H1 (cell line): ENCODE measurements around the gene SSR2. TPM values are rescaled to one million over a fixed set of nuclear protein-coding genes. Genes with fewer than 3 reads are reported as not detected.

Source experiments
- CTCF ChIA-PET: fragments of 300-600 bp; sonication (Branson Sonifier 250); formaldehyde crosslinking; loops from one replicate; lab custom pipeline; 2021; ENCODE audit not compliant: partially characterized antibody; lab: Charles Lee
- POLR2A ChIA-PET: fragments of 300-600 bp; sonication (Branson Sonifier 250); formaldehyde crosslinking; loops from one replicate; lab custom pipeline; 2021; ENCODE audit warnings: inconsistent platforms; ENCODE audit not compliant: partially characterized antibody; lab: Charles Lee
- DNase-seq, 2 experiments: peaks; one replicate each; pipeline versions ENCODE4 v3.0.0 to v3.0.0-alpha.2; 2010 to 2022; ENCODE audit warnings: low spot score in 2 of 2, low read depth in 1 of 2, mixed read lengths in 1 of 2
- FAIRE-seq: peaks from 2 replicates; lab custom pipeline; 2011; peaks lifted over from hg19 to GRCh38; lab: Jason Lieb, UNC
- H2AFZ ChIP-seq: 2 replicates; pipeline ENCODE4 v1.8.1; 2012; ENCODE audit warnings: low read length, inconsistent platforms
- H2AK5ac ChIP-seq: 2 replicates; pipeline ENCODE4 v1.6.1; 2013; ENCODE audit warnings: low read depth, low read length
- H2BK120ac ChIP-seq: replicated peaks from 2 replicates; pipeline ENCODE3; 2013; ENCODE audit warnings: low read depth, low read length, inconsistent platforms
- H2BK12ac ChIP-seq: 2 replicates; pipeline ENCODE4 v1.6.1; 2013; ENCODE audit warnings: low read depth, low read length
- H2BK15ac ChIP-seq: 2 replicates; pipeline ENCODE4 v1.6.1; 2013; ENCODE audit warnings: low read length
- H2BK20ac ChIP-seq: 2 replicates; pipeline ENCODE4 v1.6.1; 2013; ENCODE audit warnings: low read length
- H2BK5ac ChIP-seq: 2 replicates; pipeline ENCODE4 v1.6.1; 2013; ENCODE audit warnings: low read depth, low read length
- H3K14ac ChIP-seq: 2 replicates; pipeline ENCODE4 v1.6.1; 2013; ENCODE audit warnings: inconsistent platforms; ENCODE audit not compliant: insufficient read length
- H3K18ac ChIP-seq: 2 replicates; pipeline ENCODE4 v1.6.1; 2013; ENCODE audit warnings: low read length; ENCODE audit errors: extremely low read depth
- H3K23ac ChIP-seq: 2 replicates; pipeline ENCODE4 v1.6.1; 2013; ENCODE audit warnings: inconsistent platforms; ENCODE audit not compliant: insufficient read length
- H3K23me2 ChIP-seq: 2 replicates; pipeline ENCODE4 v1.6.1; 2013; ENCODE audit warnings: low read depth, low read length
- H3K27ac ChIP-seq: 2 replicates; pipeline ENCODE4 v1.6.1; 2011; ENCODE audit warnings: low read depth, low read length, inconsistent platforms
- H3K27me3 ChIP-seq, 4 experiments: replicated peaks in 1 of 4; 1 replicate in 1 of 4; 2 replicates in 3 of 4; pipeline versions ENCODE4 v1.6.1 to v1.8.1; 2011 to 2013; ENCODE audit warnings: low read length in 3 of 4, mild to moderate bottlenecking in 3 of 4, inconsistent platforms in 2 of 4, mixed read lengths in 2 of 4, moderate library complexity in 1 of 4; ENCODE audit not compliant: control insufficient read depth in 3 of 4, insufficient read depth in 3 of 4; ENCODE audit errors: extremely low read depth in 1 of 4
- H3K36me3 ChIP-seq, 4 experiments: 2 replicates each; pipeline versions ENCODE4 v1.6.1 to v1.8.1; 2011 to 2013; ENCODE audit warnings: mild to moderate bottlenecking in 4 of 4, low read length in 3 of 4, moderate library complexity in 2 of 4, control low read depth in 1 of 4, inconsistent platforms in 1 of 4; ENCODE audit not compliant: insufficient read depth in 4 of 4, control insufficient read depth in 2 of 4
- H3K4ac ChIP-seq: replicated peaks from 2 replicates; pipeline ENCODE3; 2013; ENCODE audit warnings: low read length, low read depth, mixed read lengths, inconsistent platforms; ENCODE audit not compliant: insufficient read length
- H3K4me1 ChIP-seq, 4 experiments: replicated peaks in 1 of 4; 1 replicate in 1 of 4; 2 replicates in 3 of 4; pipeline versions ENCODE4 v1.6.1 to v1.8.1; 2011 to 2013; ENCODE audit warnings: low read length in 3 of 4, inconsistent platforms in 2 of 4, mixed read lengths in 1 of 4; ENCODE audit not compliant: insufficient read depth in 4 of 4, control insufficient read depth in 3 of 4
- H3K4me2 ChIP-seq, 2 experiments: 2 replicates each; pipeline versions ENCODE4 v1.6.1 to v1.8.1; 2011 to 2013; ENCODE audit warnings: low read depth in 2 of 2, low read length in 2 of 2, control low read depth in 1 of 2, inconsistent platforms in 1 of 2, mild to moderate bottlenecking in 1 of 2; ENCODE audit not compliant: insufficient read depth in 1 of 2
- H3K4me3 ChIP-seq, 4 experiments: fragments of 200-600, 300-600 bp in 1 of 4; sonication (generic), shearing (Covaris generic), sonication (Bioruptor Twin) in 1 of 4; 2 replicates each; pipeline versions ENCODE4 v1.5.1 to v1.8.1; 2011 to 2016; ENCODE audit warnings: low read length in 4 of 4, low read depth in 3 of 4, control low read depth in 2 of 4, inconsistent platforms in 2 of 4, mild to moderate bottlenecking in 2 of 4, mixed read lengths in 1 of 4, moderate library complexity in 1 of 4; ENCODE audit not compliant: insufficient read depth in 2 of 4; ENCODE audit errors: extremely low read depth in 1 of 4
- H3K56ac ChIP-seq: replicated peaks from 2 replicates; pipeline ENCODE3; 2013; ENCODE audit warnings: low read depth, mild to moderate bottlenecking, mixed read lengths, low read length, inconsistent platforms; ENCODE audit not compliant: insufficient read length
- H3K79me1 ChIP-seq: 2 replicates; pipeline ENCODE4 v1.6.1; 2013; ENCODE audit warnings: low read depth, low read length, control low read depth
- H3K79me2 ChIP-seq, 2 experiments: 2 replicates each; pipeline versions ENCODE4 v1.6.1 to v1.8.1; 2012 to 2013; ENCODE audit warnings: low read length in 2 of 2, mild to moderate bottlenecking in 2 of 2, inconsistent platforms in 1 of 2; ENCODE audit not compliant: insufficient read depth in 2 of 2, control insufficient read depth in 1 of 2
- H3K9ac ChIP-seq, 4 experiments: replicated peaks in 1 of 4; 1 replicate in 1 of 4; 2 replicates in 3 of 4; pipeline versions ENCODE4 v1.6.1 to v1.8.1; 2011 to 2013; ENCODE audit warnings: low read depth in 3 of 4, low read length in 3 of 4, control low read depth in 2 of 4, mild to moderate bottlenecking in 2 of 4, moderate library complexity in 2 of 4, inconsistent platforms in 1 of 4; ENCODE audit errors: extremely low read depth in 1 of 4
- H3K9me3 ChIP-seq, 2 experiments: 2 replicates each; pipeline versions ENCODE4 v1.6.1 to v1.8.1; 2012 to 2013; ENCODE audit warnings: mild to moderate bottlenecking in 2 of 2, moderate library complexity in 2 of 2, control low read depth in 1 of 2, inconsistent platforms in 1 of 2, low read depth in 1 of 2, low read length in 1 of 2, mixed read lengths in 1 of 2; ENCODE audit not compliant: insufficient read depth in 2 of 2
- H4K20me1 ChIP-seq, 2 experiments: replicated peaks in 1 of 2; 2 replicates each; pipeline versions ENCODE3 to v1.8.1; 2011 to 2013; ENCODE audit warnings: inconsistent platforms in 2 of 2, low read length in 2 of 2, mild to moderate bottlenecking in 1 of 2; ENCODE audit not compliant: insufficient read depth in 2 of 2, control insufficient read depth in 1 of 2
- H4K5ac ChIP-seq: 2 replicates; pipeline ENCODE4 v1.6.1; 2013; ENCODE audit warnings: low read length, low read depth, mixed read lengths, inconsistent platforms; ENCODE audit not compliant: insufficient read length
- H4K8ac ChIP-seq: 2 replicates; pipeline ENCODE4 v1.8.0; 2013; ENCODE audit warnings: mild to moderate bottlenecking, moderate library complexity, low read length, inconsistent platforms; ENCODE audit not compliant: insufficient read depth; ENCODE audit errors: extremely low read depth
- H4K91ac ChIP-seq: replicated peaks from 2 replicates; pipeline ENCODE3; 2013; ENCODE audit warnings: low read length, mixed read lengths, inconsistent platforms; ENCODE audit not compliant: insufficient read length
- BCL11A ChIP-seq, 2 experiments: IDR thresholded peaks; one replicate each; pipeline ENCODE4 v1.6.1; 2011; ENCODE audit warnings: low read depth in 2 of 2, low read length in 2 of 2, mild to moderate bottlenecking in 2 of 2
- CBX5 ChIP-seq: fragments of 300-800, 300-1000 bp; sonication (generic); IDR thresholded peaks from 2 replicates; pipeline ENCODE4 v1.7.1; 2016; ENCODE audit warnings: antibody characterized with exemption, low read length, low read depth
- CHD2 ChIP-seq: IDR thresholded peaks from 2 replicates; pipeline ENCODE4 v1.6.1; 2012; ENCODE audit warnings: low read length, improper control_type of control experiment
- KDM1A ChIP-seq: fragments of 200-600, 300-600 bp; sonication (generic); IDR thresholded peaks from 2 replicates; pipeline ENCODE4 v1.7.1; 2016; ENCODE audit warnings: mild to moderate bottlenecking, low read length, borderline replicate concordance
- PHF8 ChIP-seq: fragments of 200-600 bp; sonication (generic); conservative IDR thresholded peaks from 2 replicates; pipeline ENCODE4 v1.7.1; 2012; ENCODE audit warnings: low read depth, mild to moderate bottlenecking, inconsistent platforms, low read length, moderate library complexity
- RBBP5 ChIP-seq: IDR thresholded peaks from 2 replicates; pipeline ENCODE4 v1.7.1; 2012; ENCODE audit warnings: low read depth, mild to moderate bottlenecking, inconsistent platforms, low read length, moderate library complexity, borderline replicate concordance
- RFX5 ChIP-seq: IDR thresholded peaks from 2 replicates; pipeline ENCODE4 v1.6.1; 2011; ENCODE audit warnings: low read depth, low read length, improper control_type of control experiment, borderline replicate concordance
- RNF2 ChIP-seq: fragments of 200-900, 300-1000 bp; sonication (generic); IDR thresholded peaks from 2 replicates; pipeline ENCODE4 v1.7.1; 2016; ENCODE audit warnings: borderline replicate concordance, low read depth, mild to moderate bottlenecking, antibody characterized with exemption, low read length; ENCODE audit not compliant: poor library complexity, severe bottlenecking; ENCODE audit errors: missing control alignments
- SIRT6 ChIP-seq: IDR thresholded peaks from one replicate; pipeline ENCODE4 v1.7.1; 2012; ENCODE audit warnings: low read length, inconsistent platforms
- SIX5 ChIP-seq: IDR thresholded peaks from 2 replicates; pipeline ENCODE4 v1.6.1; 2011; ENCODE audit warnings: mild to moderate bottlenecking, low read depth, low read length
- TAF7 ChIP-seq: optimal IDR thresholded peaks from 2 replicates; pipeline ENCODE3; 2011; ENCODE audit warnings: low read depth, mild to moderate bottlenecking, inconsistent platforms, low read length, moderate library complexity, borderline replicate concordance
- TBP ChIP-seq: IDR thresholded peaks from 2 replicates; pipeline ENCODE4 v1.6.1; 2011; ENCODE audit warnings: low read depth, low read length, improper control_type of control experiment
- YY1 ChIP-seq: IDR thresholded peaks from 2 replicates; pipeline ENCODE4 v1.6.1; 2011; ENCODE audit warnings: low read depth, mild to moderate bottlenecking, low read length
- WGBS, 2 experiments: shearing (Covaris generic) in 1 of 2; methylation state at CpG; one replicate each; pipeline versions ENCODE4 v1.1.6 to v1.1.7; 2013 to 2015; ENCODE audit warnings: low lambda C conversion rate in 2 of 2, mixed read lengths in 2 of 2, inconsistent platforms in 1 of 2, low coverage in 1 of 2, missing lambda C conversion rate in 1 of 2; ENCODE audit not compliant: insufficient replicate concordance in 2 of 2, insufficient coverage in 1 of 2, insufficient read length in 1 of 2; ENCODE audit errors: extremely low coverage in 1 of 2, missing lambda C conversion rate in 1 of 2; 5-methylcytosine and 5-hydroxymethylcytosine counted together
- polyA plus RNA-seq, 7 experiments: library from polyadenylated mRNA; depleted of rRNA in 3 of 7; stranded (reverse) in 5 of 7; unstranded in 2 of 7; fragments of >200 nt in 5 of 7; fragments of 200-250 nt in 2 of 7; gene quantifications; 1 replicate in 5 of 7; 2 replicates in 1 of 7; 4 replicates in 1 of 7; pipeline versions ENCODE4 v1.2.1 to v1.2.3, GENCODE V29; 2011 to 2013; ENCODE audit warnings: missing spikeins in 2 of 7, mixed read lengths in 2 of 7
- total RNA-seq: library from RNA; stranded (reverse); fragmentation: NEBNext Ultra II Directional; extraction: Animal tissue kit (Norgen Biotek cat#: 25700); gene quantifications from 2 replicates; pipeline ENCODE4 v1.2.1, GENCODE V29; 2021

The SSR2 gene
- total and polyA plus RNA-seq, 2 of the 8 experiments (the other 6 are each of a cell fraction or from before 2014, with no cell fraction given) = 190 to 648 TPM

DNA sequence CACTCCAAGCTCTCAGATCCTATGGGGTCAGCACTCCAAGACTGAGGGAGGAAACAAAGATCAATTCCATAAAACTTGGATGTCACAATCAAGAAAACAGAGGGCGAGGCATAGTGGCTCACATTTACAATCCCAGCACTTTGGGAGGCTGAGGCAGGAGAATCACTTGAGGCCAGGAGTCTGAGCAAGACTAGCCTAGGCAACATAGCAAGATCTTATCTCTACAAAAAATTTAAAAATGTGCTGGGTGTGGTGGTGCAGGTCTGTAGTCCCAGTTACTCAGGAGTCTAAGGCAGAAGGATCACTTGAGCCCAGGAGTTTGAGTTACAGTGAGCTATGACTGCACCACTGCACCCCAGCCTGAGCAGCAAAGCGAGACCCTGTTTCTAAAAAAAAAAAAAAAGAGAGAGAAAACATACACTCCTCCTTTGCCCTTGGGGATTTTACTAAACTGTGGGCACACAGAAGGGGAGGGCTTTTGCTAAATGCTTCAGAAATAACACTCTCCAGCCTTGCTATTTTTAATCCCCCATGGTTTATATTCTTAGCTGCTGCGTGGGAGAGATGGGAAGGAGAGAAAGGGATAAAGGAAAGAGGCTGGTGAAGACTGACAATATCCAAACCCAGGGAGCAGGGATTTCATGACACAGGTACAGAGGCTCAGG lies 60.5 kb downstream of the SSR2 start:
- no peak overlapping the region for H3K4ac ChIP-seq
- H4K8ac ChIP-seq = no peak overlapping the region
- peaks cover 0 to 14% of the 10 kb centered on the region in 2 experiments for H4K20me1 ChIP-seq
- no peak overlapping the region for H4K91ac ChIP-seq
- no peak overlapping the region for H4K5ac ChIP-seq
- no peak overlapping the region for H3K9ac ChIP-seq
- no peak overlapping the region for H3K4me2 ChIP-seq
- H3K56ac ChIP-seq = no peak overlapping the region
- peaks cover 41 to 90% (median 76%) of the 10 kb centered on the region in 4 experiments for H3K36me3 ChIP-seq
- no peak overlapping the region for H2BK5ac ChIP-seq
- H3K27ac ChIP-seq = no peak overlapping the region
- no peak for DNase-seq
- H2BK20ac ChIP-seq = no peak overlapping the region
- H3K4me3 ChIP-seq = no peak overlapping the region
- no peak overlapping the region for H3K23ac ChIP-seq
- H3K79me1 ChIP-seq = no peaks in the 10 kb centered on the region; the same call in 1 of the 2 replicates
- WGBS, 2 experiments = 93% methylated on average over 3 of the region's 3 CpGs; no CpG with 5 or more reads in 1 of the 2 experiments
- no peak overlapping the region for H2BK12ac ChIP-seq
- no peaks in the 10 kb centered on the region for H3K4me1 ChIP-seq
- POLR2A ChIA-PET = interaction anchor here (0.6 to 1.2 kb wide), 3 partner anchors 17 to 279 kb away, joined by 3 read pairs; no protein-coding TSS in a partner anchor
- FAIRE-seq = no peak
- H2AFZ ChIP-seq = no peak overlapping the region
- H3K14ac ChIP-seq = no peak overlapping the region
- H2BK15ac ChIP-seq = no peak overlapping the region
- no peaks in the 10 kb centered on the region for H3K9me3 ChIP-seq
- H2BK120ac ChIP-seq = no peak overlapping the region
- H3K27me3 ChIP-seq = no peaks in the 10 kb centered on the region
- H2AK5ac ChIP-seq = no peak overlapping the region
- no peaks in the 10 kb centered on the region for H3K79me2 ChIP-seq
- no peaks in the 10 kb centered on the region for H3K23me2 ChIP-seq
- H3K18ac ChIP-seq = no peak overlapping the region
- CTCF ChIA-PET = interaction anchor here (0.6 to 5.1 kb wide), 7 partner anchors 9 to 106 kb away, joined by 3 to 31 read pairs (median 5); no protein-coding TSS in a partner anchor
- no peak for TF ChIP-seq SIX5
- TF ChIP-seq RFX5 = no peak
- no peak for TF ChIP-seq RBBP5
- TF ChIP-seq CBX5 = no peak
- no peak for TF ChIP-seq BCL11A (IDR thresholded peaks at IDR 0.05; ENCODE audit: low read depth in 2 of 2, low read length in 2 of 2)
- no peak for TF ChIP-seq TBP
- no peak for TF ChIP-seq RNF2
- TF ChIP-seq PHF8 = no peak
- no peak for TF ChIP-seq YY1
- TF ChIP-seq TAF7 = no peak
- TF ChIP-seq CHD2 = no peak
- no peak for TF ChIP-seq SIRT6
- TF ChIP-seq KDM1A = no peak
